K562 (cell line): ENCODE results near the gene RNF222. TPM values are rescaled to one million over a fixed set of nuclear protein-coding genes. Genes with fewer than 3 reads are reported as not detected.

Source experiments
- DDX20 ChIP-seq: fragments of 450-650 bp; IDR thresholded peaks from 2 replicates; pipeline ENCODE4 v1.6.1; 2016; ENCODE audit warnings: missing genetic modification characterization, low read depth, mild to moderate bottlenecking, missing compliant biosample characterization, moderate library complexity
- DLX4 ChIP-seq: fragments of 250-450 bp; sonication (Bioruptor Pico); IDR thresholded peaks from 2 replicates; pipeline ENCODE4 v1.6.1; 2021; ENCODE audit warnings: mild to moderate bottlenecking
- FOXJ2 ChIP-seq: fragments of 200-800 bp; sonication (Bioruptor generic); IDR thresholded peaks from 2 replicates; pipeline ENCODE4 v1.6.1; 2016; ENCODE audit warnings: missing genetic modification characterization, missing compliant biosample characterization
- OTX1 ChIP-seq: fragments of 450-650 bp; formaldehyde crosslinking; IDR thresholded peaks from 2 replicates; pipeline ENCODE4 v1.4.0; 2022; ENCODE audit warnings: mild to moderate bottlenecking
- PRPF4 ChIP-seq: fragments of 200-400 bp; formaldehyde crosslinking; IDR thresholded peaks from one replicate; pipeline ENCODE4 v1.6.1; 2017; ENCODE audit warnings: low read length, low read depth, mild to moderate bottlenecking; ENCODE audit not compliant: insufficient read depth, poor library complexity, severe bottlenecking
- RBFOX2 ChIP-seq: fragments of 200-400 bp; formaldehyde crosslinking; IDR thresholded peaks from 2 replicates; pipeline ENCODE4 v1.6.1; 2017; ENCODE audit warnings: low read depth, mild to moderate bottlenecking, low read length, moderate library complexity
- SETDB1 ChIP-seq: IDR thresholded peaks from one replicate; pipeline ENCODE4 v1.6.1; 2012; ENCODE audit warnings: low read length, control low read depth, inconsistent platforms
- TBP ChIP-seq: optimal IDR thresholded peaks from 2 replicates; pipeline ENCODE3; 2011; ENCODE audit warnings: low read depth, low read length, improper control_type of control experiment
- ZNF280A ChIP-seq: fragments of 450-650 bp; IDR thresholded peaks from 2 replicates; pipeline ENCODE4 v1.6.1; 2018; ENCODE audit warnings: mild to moderate bottlenecking, low read depth; ENCODE audit not compliant: partially characterized antibody
- polyA plus RNA-seq, 8 experiments: library from polyadenylated mRNA; depleted of rRNA in 4 of 8; stranded (reverse) in 5 of 8; unstranded in 3 of 8; fragments of >200 nt; fragmentation: Nextera tagmentation in 2 of 8; fragmentation: Illumina TruSeq in 1 of 8; extraction: Ambion mirVana in 2 of 8; extraction: Trizol in 1 of 8; gene quantifications; 2 replicates each; pipeline versions ENCODE4 v1.2.1 to v1.2.3, GENCODE V29; 2011 to 2014; ENCODE audit warnings: inconsistent platforms in 1 of 8, missing spikeins in 1 of 8
- total RNA-seq, 7 experiments: library from RNA; depleted of rRNA in 6 of 7; stranded (reverse); fragments of >200 nt in 6 of 7; fragmentation: Illumina TruSeq in 2 of 7; extraction: Trizol in 2 of 7; gene quantifications; 2 replicates each; pipeline versions ENCODE4 v1.2.1 to v1.2.3, GENCODE V29; 2011 to 2021; ENCODE audit warnings: low replicate concordance in 1 of 7
- TF ChIP-seq, protein P1 (sequence below), 2 experiments: fragments of 450-650 bp; IDR thresholded peaks; 2 replicates each; pipeline ENCODE4 v1.6.1; 2018; ENCODE audit warnings: mild to moderate bottlenecking in 2 of 2, low read depth in 1 of 2; ENCODE audit not compliant: partially characterized antibody in 2 of 2
- TF ChIP-seq, protein P2 (sequence below): fragments of 250-450 bp; sonication (Bioruptor Pico); IDR thresholded peaks from 2 replicates; pipeline ENCODE4 v1.4.0; 2020; ENCODE audit warnings: mild to moderate bottlenecking, moderate library complexity, borderline replicate concordance
- TF ChIP-seq, protein P3 (sequence below), 2 experiments: IDR thresholded peaks; 2 replicates each; pipeline ENCODE4 v1.6.1; 2011; ENCODE audit warnings: borderline replicate concordance in 1 of 2, control low read depth in 1 of 2, low read depth in 1 of 2, low read length in 1 of 2, mild to moderate bottlenecking in 1 of 2, mixed read lengths in 1 of 2, moderate library complexity in 1 of 2; ENCODE audit not compliant: insufficient read depth in 1 of 2, insufficient read length in 1 of 2, poor library complexity in 1 of 2, severe bottlenecking in 1 of 2; ENCODE audit errors: extremely low read depth in 1 of 2

RNF222 gene
- total and polyA plus RNA-seq, 9 of the 15 experiments (the other 6 are each of a cell fraction or from before 2014, with no cell fraction given): not detected

DNA sequence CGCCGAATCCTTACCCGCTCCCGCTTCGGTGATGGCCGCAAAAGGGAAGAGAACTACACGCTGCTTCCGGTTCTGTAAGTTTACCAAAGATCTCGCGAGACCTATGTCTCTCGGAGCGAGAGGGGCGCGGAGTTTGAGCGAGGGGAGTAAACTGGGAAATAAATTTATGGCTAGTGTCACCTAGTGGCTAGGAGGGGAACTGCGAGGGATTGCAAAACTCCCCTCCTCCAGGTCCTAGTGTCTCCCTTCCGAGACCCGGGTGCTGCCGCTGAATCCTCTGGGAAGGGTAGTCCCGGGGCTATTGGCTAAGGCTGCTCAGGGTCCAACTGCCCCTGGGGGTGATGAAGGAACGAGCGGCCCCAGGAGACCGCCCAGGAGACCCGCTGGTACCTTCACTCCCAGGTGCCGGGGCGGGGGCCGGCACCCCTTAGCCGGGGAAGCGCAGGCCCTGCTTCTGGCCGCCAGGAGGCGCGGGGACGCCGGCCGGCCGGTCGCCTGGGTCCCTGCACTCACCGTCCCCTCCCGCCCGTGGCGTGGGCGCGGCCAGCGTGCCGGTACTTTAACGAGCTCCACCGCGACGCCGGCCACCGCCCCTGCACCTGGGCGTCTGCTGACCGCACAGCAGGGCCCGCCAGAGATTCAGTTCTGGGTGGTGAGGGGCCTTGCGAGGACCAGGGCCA is 14.3 kb downstream of the RNF222 start, which contains the start of gene RPL26 (continued):
- TF ChIP-seq, protein P1, sequence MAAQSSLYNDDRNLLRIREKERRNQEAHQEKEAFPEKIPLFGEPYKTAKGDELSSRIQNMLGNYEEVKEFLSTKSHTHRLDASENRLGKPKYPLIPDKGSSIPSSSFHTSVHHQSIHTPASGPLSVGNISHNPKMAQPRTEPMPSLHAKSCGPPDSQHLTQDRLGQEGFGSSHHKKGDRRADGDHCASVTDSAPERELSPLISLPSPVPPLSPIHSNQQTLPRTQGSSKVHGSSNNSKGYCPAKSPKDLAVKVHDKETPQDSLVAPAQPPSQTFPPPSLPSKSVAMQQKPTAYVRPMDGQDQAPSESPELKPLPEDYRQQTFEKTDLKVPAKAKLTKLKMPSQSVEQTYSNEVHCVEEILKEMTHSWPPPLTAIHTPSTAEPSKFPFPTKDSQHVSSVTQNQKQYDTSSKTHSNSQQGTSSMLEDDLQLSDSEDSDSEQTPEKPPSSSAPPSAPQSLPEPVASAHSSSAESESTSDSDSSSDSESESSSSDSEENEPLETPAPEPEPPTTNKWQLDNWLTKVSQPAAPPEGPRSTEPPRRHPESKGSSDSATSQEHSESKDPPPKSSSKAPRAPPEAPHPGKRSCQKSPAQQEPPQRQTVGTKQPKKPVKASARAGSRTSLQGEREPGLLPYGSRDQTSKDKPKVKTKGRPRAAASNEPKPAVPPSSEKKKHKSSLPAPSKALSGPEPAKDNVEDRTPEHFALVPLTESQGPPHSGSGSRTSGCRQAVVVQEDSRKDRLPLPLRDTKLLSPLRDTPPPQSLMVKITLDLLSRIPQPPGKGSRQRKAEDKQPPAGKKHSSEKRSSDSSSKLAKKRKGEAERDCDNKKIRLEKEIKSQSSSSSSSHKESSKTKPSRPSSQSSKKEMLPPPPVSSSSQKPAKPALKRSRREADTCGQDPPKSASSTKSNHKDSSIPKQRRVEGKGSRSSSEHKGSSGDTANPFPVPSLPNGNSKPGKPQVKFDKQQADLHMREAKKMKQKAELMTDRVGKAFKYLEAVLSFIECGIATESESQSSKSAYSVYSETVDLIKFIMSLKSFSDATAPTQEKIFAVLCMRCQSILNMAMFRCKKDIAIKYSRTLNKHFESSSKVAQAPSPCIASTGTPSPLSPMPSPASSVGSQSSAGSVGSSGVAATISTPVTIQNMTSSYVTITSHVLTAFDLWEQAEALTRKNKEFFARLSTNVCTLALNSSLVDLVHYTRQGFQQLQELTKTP (IDR thresholded peaks at IDR 0.05; ENCODE audit: low read depth in 1 of 2, partially characterized antibody in 2 of 2): peak; percentile 53 to 69
- TF ChIP-seq, protein P2, sequence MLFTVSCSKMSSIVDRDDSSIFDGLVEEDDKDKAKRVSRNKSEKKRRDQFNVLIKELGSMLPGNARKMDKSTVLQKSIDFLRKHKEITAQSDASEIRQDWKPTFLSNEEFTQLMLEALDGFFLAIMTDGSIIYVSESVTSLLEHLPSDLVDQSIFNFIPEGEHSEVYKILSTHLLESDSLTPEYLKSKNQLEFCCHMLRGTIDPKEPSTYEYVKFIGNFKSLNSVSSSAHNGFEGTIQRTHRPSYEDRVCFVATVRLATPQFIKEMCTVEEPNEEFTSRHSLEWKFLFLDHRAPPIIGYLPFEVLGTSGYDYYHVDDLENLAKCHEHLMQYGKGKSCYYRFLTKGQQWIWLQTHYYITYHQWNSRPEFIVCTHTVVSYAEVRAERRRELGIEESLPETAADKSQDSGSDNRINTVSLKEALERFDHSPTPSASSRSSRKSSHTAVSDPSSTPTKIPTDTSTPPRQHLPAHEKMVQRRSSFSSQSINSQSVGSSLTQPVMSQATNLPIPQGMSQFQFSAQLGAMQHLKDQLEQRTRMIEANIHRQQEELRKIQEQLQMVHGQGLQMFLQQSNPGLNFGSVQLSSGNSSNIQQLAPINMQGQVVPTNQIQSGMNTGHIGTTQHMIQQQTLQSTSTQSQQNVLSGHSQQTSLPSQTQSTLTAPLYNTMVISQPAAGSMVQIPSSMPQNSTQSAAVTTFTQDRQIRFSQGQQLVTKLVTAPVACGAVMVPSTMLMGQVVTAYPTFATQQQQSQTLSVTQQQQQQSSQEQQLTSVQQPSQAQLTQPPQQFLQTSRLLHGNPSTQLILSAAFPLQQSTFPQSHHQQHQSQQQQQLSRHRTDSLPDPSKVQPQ (CRISPR knock-in tag): no peak
- TF ChIP-seq PRPF4 (no peak), SETDB1 (no peak), RBFOX2 (peak; percentile 91), DLX4 (CRISPR knock-in tag) (no peak), DDX20 (no peak), FOXJ2 (0 out of 2 replicates have a peak, but pooled peaks have one; percentile 47), TBP (peak; percentile 96), OTX1 (CRISPR knock-in tag) (no peak), ZNF280A (no peak)
- TF ChIP-seq, protein P3, sequence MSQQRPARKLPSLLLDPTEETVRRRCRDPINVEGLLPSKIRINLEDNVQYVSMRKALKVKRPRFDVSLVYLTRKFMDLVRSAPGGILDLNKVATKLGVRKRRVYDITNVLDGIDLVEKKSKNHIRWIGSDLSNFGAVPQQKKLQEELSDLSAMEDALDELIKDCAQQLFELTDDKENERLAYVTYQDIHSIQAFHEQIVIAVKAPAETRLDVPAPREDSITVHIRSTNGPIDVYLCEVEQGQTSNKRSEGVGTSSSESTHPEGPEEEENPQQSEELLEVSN (IDR thresholded peaks at IDR 0.05; ENCODE audit: borderline replicate concordance in 1 of 2, extremely low read depth in 1 of 2, insufficient read depth in 1 of 2, insufficient read length in 1 of 2, low read depth in 1 of 2, low read length in 1 of 2, poor library complexity in 1 of 2, severe bottlenecking in 1 of 2): peak; percentile 63 to 85
